ENCODE results near the gene TSPAN17. TPM values are rescaled to one million over a fixed set of nuclear protein-coding genes. Genes with fewer than 3 reads are reported as not detected.

The TSPAN17 gene
- total RNA-seq, 1 donor from 2014 or later: 53.9 TPM

- TF ChIP-seq, protein P1, sequence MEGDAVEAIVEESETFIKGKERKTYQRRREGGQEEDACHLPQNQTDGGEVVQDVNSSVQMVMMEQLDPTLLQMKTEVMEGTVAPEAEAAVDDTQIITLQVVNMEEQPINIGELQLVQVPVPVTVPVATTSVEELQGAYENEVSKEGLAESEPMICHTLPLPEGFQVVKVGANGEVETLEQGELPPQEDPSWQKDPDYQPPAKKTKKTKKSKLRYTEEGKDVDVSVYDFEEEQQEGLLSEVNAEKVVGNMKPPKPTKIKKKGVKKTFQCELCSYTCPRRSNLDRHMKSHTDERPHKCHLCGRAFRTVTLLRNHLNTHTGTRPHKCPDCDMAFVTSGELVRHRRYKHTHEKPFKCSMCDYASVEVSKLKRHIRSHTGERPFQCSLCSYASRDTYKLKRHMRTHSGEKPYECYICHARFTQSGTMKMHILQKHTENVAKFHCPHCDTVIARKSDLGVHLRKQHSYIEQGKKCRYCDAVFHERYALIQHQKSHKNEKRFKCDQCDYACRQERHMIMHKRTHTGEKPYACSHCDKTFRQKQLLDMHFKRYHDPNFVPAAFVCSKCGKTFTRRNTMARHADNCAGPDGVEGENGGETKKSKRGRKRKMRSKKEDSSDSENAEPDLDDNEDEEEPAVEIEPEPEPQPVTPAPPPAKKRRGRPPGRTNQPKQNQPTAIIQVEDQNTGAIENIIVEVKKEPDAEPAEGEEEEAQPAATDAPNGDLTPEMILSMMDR (IDR thresholded peaks at IDR 0.05; ENCODE audit: insufficient read depth, low read length, poor library complexity, severe bottlenecking): no peak
- H3K27me3 ChIP-seq (ENCODE audit: control insufficient read depth, insufficient read depth, low read length): peaks cover 33% of the 10 kb centered on the region
- no peak overlapping the region for H3K4me3 ChIP-seq (ENCODE audit: low read depth, low read length)
- H3K36me3 ChIP-seq (ENCODE audit: control insufficient read depth, insufficient read depth, low read length): no peaks in the 10 kb centered on the region
- DNase-seq (ENCODE audit: low read depth): no peak
Measured at GRCh38 chr5:176619569-176620332, 27.5 kb upstream of the TSPAN17 start.

DNA sequence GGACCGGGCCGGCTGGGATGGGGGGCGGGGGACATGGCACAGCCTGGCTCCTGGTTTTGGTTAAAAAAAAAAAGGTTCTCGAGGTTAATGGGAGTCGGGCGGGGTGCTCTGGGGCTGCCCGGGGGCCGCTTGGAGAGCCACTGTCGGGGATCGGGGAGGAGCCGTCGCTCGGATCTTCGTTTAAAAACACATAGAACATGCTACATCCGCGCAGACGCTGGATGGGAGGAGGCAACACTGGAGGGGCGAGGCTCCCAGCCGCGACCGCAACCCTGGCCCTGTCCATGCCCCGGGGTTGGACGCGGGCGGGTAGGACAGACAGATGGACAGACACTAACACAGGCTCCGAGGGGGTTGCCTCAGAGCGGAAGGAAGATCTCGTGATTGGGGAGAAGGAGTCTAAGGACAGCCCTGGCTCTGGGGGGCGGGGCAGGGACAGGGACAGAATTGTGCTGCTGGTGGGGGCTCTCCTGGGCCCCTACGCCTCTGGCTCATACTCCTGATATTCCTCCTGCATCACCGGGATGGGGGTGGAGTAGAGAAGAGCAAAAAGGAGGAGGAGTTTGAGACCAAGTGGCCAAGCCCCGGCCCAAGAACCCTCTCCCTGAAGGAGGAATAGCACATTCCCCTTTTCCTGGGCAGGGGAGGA lies 26.8 kb upstream of the TSPAN17 start:
- DNase-seq (ENCODE audit: low read depth): no peak
- Histone ChIP-seq H3K36me3 (ENCODE audit: control insufficient read depth, insufficient read depth, low read length) (no peaks in the 10 kb centered on the region), H3K27me3 (ENCODE audit: control insufficient read depth, insufficient read depth, low read length) (peaks cover 38% of the 10 kb centered on the region), H3K4me3 (ENCODE audit: low read depth, low read length) (no peak overlapping the region)
- TF ChIP-seq, protein P1 (IDR thresholded peaks at IDR 0.05; ENCODE audit: insufficient read depth, low read length, poor library complexity, severe bottlenecking): no peak

DNA sequence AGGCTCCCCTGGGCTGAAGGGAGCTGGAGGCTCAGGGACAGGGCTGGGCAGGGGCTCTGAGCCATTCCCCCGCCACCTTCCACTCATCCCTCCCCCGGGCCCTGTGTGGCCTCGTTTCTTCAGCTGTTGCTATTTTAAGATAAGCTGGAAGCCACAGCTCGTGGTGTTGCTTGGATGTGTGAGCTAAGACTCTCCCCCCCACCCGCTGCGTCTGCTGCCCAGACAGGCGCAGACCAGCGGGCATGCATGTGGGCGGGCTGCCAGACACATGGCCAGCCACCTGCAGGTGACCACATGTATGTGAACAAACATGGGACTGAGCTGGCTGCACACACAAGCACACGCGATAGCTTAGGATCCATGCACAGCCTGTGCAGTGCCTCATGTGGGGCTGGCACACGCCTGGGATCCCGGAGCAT lies 25.6 kb upstream of the TSPAN17 start:
- Histone ChIP-seq H3K27me3 (ENCODE audit: control insufficient read depth, insufficient read depth, low read length) (peaks cover 42% of the 10 kb centered on the region), H3K4me3 (ENCODE audit: low read depth, low read length) (no peak overlapping the region), H3K36me3 (ENCODE audit: control insufficient read depth, insufficient read depth, low read length) (no peaks in the 10 kb centered on the region)
- DNase-seq (ENCODE audit: low read depth): no peak
- TF ChIP-seq, protein P1 (IDR thresholded peaks at IDR 0.05; ENCODE audit: insufficient read depth, low read length, poor library complexity, severe bottlenecking): no peak

GRCh38 chr5:176624142-176624541 lies 23.1 kb upstream of the TSPAN17 start:
- Histone ChIP-seq H3K4me3 (ENCODE audit: low read depth, low read length) (no peak overlapping the region), H3K36me3 (ENCODE audit: control insufficient read depth, insufficient read depth, low read length) (no peaks in the 10 kb centered on the region), H3K27me3 (ENCODE audit: control insufficient read depth, insufficient read depth, low read length) (peaks cover 48% of the 10 kb centered on the region)
- TF ChIP-seq, protein P1 (IDR thresholded peaks at IDR 0.05; ENCODE audit: insufficient read depth, low read length, poor library complexity, severe bottlenecking): no peak
- no peak for DNase-seq (ENCODE audit: low read depth)

GRCh38 chr5:176624938-176625337 lies 22.3 kb upstream of the TSPAN17 start:
- no peak overlapping the region for H3K4me3 ChIP-seq (ENCODE audit: low read depth, low read length)
- peaks cover 48% of the 10 kb centered on the region for H3K27me3 ChIP-seq (ENCODE audit: control insufficient read depth, insufficient read depth, low read length)
- TF ChIP-seq, protein P1 (IDR thresholded peaks at IDR 0.05; ENCODE audit: insufficient read depth, low read length, poor library complexity, severe bottlenecking): no peak
- no peaks in the 10 kb centered on the region for H3K36me3 ChIP-seq (ENCODE audit: control insufficient read depth, insufficient read depth, low read length)
- DNase-seq (ENCODE audit: low read depth): no peak
